SK-N-SH treated with all-trans-retinoic acid at 6 μM for 48 hours (cell line): ENCODE measurements around the gene DAB2.

Experiments
- ARNTL ChIP-seq: fragments of 450-650 bp; formaldehyde crosslinking; IDR thresholded peaks from 2 replicates; pipeline ENCODE4 v1.5.0; 2020; ENCODE audit warnings: low read depth, mild to moderate bottlenecking, moderate library complexity, borderline replicate concordance
- RARB ChIP-seq: fragments of 250-450 bp; sonication (Bioruptor Pico); IDR thresholded peaks from 2 replicates; pipeline ENCODE4 v1.8.0; 2021; ENCODE audit warnings: mild to moderate bottlenecking, moderate library complexity
- ZNF70 ChIP-seq: fragments of 450-650 bp; formaldehyde crosslinking; IDR thresholded peaks from 2 replicates; pipeline ENCODE4 v1.5.0; 2020; ENCODE audit warnings: mild to moderate bottlenecking, moderate library complexity

DNA sequence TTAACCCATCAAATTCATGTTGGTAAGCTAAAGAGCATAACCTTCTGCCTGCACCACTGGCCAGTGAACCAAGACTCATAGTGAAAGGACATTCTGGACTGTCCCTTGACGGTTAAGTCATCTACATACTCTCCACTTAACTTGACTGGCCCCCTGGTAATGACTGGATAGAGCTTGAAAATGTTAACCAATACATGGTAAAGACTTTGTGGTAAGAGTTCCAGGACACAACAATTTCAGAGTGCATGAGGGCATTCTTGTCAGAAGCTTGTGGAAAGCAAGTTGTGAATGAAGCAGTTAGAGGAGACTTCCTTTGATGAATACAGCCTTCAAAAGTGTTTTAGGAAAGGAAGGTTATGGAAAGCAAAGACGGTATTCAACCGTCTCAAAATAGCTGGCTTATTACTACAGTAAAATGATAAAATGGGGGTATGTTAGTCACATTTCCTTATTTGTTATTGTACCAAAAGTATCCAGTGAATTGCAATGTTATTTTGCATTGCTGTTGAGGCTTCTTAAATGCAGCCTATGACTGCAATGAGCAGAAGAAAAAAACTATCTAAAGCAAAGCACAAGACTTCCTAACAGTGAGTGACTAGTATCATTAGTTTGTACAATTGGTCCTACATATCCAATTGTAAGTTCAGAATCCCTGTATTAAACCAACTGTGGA, 47.2 kb upstream of the DAB2 start:
- TF ChIP-seq ZNF70 (CRISPR knock-in tag) (no peak), RARB (CRISPR knock-in tag) (no peak), ARNTL (CRISPR knock-in tag) (no peak)
